HT1080 (cell line): ENCODE measurements around the gene TBX4. TPM values are rescaled to one million over a fixed set of nuclear protein-coding genes. Genes with fewer than 3 reads are reported as not detected.
"Not testable (repeated sequence)": the region's sequence is repeated elsewhere in the genome, so short reads cannot be mapped to it uniquely, and the experiment has no call there.

ENCODE experiments used
- DNase-seq: peaks from one replicate; pipeline ENCODE4 v3.0.0-alpha.2; 2015; ENCODE audit warnings: low read depth
- total RNA-seq: library from RNA; depleted of rRNA; stranded (reverse); fragments of >200 nt; shearing (Covaris generic); gene quantifications from 2 replicates; pipeline ENCODE4 v1.2.3, GENCODE V29; 2014; rRNA removed

Gene TBX4
- total RNA-seq, 1 experiment from 2014 or later: not detected

DNA sequence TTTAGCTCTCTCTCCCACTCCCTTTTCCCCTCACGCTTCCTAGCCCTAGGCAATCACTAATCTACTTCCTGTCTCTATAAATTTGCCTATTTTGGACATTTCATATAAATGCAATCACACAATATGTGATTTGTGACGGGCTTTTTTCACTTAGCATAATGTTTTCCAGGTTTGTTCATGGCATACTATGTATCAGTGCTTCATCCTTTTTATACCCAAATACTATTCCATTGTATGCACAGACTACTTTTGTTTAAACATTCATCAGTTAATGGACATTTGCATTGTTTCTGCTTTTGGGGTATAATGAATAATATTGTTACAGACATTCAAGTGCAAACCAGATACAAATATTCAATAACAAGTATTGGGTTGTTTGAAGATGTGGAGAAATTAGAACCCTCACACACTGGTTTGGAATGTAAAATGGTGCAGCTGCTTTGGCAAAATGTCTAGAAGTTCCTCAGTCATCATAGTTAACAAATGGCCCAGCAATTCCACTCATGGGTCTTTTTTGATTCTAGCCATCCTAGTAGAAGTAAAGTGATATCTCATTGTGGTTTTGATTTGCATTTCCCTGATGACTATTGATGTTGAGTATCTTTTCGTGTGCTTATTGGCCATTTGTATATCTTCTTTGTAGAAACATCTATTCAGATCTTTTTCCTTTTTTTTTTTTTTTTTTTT is 67.7 kb downstream of the TBX4 start:
- DNase-seq: no peak

DNA sequence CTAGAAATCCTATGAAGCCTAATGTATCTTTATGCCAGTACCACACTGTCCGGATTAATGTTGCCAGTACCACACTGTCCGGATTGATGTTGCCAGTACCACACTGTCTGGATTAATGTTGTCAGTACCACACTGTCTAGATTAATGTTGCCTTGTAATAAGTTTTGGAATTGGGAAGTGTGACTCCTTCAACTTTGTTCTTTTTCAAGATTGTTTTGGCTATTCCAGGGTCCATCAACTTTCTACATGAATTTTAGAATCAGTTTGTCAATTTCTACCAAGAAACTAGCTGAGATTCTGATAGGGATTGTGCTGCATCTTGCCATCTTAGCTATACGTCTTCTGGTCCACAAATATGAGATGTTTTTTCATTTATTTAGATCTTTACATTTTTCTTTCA is 68.7 kb downstream of the TBX4 start:
- no peak for DNase-seq

DNA sequence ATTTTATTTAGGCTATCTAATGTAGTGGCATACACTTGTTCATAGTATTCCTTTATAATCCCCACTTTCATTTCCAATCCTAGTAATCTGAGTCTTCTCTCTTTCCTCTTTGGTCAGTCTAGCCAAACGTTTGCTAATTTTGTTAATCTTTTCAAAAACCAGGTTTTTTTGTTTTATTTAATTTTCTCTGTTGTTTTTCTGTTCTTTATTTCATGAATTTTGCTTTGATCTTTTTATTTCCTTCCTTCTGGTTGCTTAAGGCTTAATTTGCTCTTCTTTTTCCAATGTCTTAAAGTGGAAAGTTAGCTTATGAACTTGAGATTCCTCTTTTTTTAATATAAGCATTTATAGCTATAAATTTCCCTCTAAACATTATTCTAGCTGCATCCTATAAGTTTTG is 69.9 kb downstream of the TBX4 start:
- DNase-seq: no peak

DNA sequence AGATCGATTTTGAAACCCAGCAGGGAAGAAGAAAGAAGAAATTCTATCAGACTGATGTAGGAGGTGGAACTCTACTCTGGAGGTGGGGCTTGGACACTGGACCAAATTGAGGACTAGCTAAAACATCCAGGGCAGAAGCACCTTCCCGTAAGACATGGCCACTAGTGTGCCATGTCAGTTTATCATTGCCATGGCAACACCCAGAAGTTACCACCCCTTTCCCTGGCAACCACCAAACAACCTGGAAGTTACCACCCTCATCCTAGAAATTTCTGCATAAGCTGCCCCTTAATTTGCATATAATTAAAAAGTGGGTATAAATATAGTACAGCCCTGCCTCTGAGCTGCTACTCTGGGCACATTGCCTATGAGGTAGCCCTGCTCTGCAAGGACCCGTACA is 72.1 kb downstream of the TBX4 start:
- no peak for DNase-seq

DNA sequence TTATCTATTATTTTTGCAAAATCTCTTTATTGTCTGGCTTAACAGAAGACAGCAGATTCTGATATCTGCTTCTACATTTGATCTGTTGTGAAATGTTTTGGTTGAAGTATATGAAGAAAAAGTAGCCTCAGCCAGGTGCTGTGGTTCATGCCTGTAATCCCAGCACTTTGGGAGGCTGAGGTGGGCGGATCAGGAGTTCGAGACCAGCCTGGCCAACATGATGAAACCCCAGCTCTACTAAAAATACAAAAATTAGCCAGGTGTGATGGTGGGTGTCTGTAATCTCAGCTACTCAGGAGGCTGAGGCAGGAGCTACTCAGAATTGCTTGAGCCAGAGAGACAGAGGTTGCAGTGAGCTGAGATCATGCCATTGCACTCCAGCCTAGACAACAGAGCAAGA is 75.2 kb downstream of the TBX4 start:
- not testable (repeated sequence) for DNase-seq

DNA sequence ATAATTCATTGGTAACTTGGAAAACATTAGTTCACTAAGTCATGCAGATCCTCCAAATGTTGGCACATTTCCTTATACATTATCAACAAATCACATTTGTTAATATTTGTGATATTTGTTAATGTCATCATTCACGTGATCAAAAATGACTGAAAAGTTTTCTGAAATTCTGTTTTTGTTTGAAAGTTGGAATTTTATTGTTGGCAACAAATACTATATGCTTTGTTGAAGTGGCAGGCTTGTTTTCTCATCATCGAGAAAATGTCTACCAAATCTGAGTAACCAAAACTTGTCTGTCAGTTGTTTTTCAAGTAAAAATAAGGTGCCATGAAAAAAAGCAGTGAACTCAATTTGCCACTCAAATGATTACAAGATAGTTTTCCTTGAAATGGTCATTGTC is 75.9 kb downstream of the TBX4 start:
- DNase-seq: no peak

DNA sequence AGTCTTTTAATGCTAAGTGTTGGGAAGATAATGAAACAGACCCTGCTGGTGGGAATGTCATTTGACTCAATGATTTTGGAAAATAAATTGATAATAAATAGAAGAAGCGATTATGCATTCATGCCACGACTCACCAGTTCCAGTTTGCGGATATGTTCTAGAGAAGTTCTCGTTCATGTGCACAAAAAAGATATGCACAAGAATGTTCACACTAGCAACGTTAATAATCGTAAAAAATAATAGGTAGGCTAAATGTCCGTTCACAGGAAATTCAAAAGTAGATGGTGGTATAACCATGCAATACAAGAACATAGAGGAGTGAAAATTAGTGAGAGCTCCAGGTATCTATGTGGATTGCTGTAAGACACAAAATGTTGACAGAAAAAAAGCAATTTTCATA is 79.0 kb downstream of the TBX4 start:
- DNase-seq: no peak

DNA sequence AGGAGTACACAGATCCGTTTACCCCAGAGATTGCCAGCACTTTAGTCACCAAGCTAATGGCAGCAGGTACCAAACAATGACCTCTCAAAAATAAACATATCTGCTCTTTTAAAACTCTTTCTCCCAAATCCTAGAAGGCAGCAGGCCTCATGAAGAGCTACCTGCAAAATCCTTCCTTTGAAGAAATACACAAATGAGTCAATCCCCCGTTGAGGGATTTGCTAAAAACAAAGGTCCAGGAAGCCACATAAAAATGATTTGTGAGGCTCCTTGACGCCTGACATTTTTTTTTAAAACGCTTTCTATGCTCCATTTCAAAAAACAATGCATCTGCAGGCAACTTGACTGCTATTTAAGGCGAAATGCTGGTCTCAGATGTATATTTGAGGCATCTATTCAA is 80.6 kb downstream of the TBX4 start:
- no peak for DNase-seq

DNA sequence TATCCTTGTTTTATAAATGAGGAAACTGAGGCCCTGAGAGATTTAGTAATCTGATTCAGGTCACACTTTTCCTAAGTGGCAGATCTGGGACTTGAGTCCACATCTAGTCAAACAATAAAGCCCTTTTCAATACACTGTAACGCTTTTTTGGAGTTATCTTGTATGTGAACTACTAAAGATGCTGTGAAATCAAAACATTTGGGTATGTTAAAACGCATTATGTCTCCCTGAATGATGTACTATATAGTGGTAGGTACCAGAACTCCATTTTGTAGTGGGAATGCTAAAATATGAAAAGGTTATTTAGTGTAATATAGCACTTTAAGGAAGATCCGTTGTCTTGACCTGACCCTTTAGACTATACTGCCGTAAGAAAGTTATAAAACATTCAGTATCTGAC is 81.6 kb downstream of the TBX4 start:
- no peak for DNase-seq

DNA sequence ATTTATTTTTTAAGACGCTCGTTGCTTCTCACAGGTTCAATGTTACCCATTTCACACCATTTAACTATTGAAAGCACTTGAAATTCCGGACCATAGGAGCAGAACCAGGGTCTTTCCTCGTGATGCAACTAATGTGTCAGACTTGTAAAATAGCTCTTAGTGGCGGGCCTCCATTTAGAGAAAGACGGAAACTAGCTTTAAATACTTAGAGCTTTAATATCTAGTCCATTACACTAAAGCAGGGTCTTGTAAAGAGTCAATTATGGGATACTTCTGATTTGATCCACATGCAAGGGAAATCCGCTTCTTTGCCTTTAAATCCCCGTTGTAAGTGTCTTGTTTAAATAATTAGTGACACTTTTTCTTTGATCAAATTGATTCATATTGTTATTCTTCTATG is 82.2 kb downstream of the TBX4 start:
- DNase-seq: no peak

Other genes with a start within 250 kb of the TBX4 start
- 1.8 and 2.1 TPM in 2 replicates for gene TBX2, start 52.6 kb upstream of the TBX4 start, total RNA-seq
- gene NACA2, start 138.8 kb downstream of the TBX4 start, total RNA-seq: 0.13 TPM in 1 of 2 replicates, not detected in the other